K562 (cell line): ENCODE results near the gene FAM120C. TPM values are rescaled to one million over a fixed set of nuclear protein-coding genes. Genes with fewer than 3 reads are reported as not detected.

Source experiments
- DNMT1 ChIP-seq: fragments of 450-650 bp; IDR thresholded peaks from 2 replicates; pipeline ENCODE4 v1.6.1; 2016; ENCODE audit warnings: antibody characterized with exemption, mild to moderate bottlenecking
- FOXK1 ChIP-seq: sonication (generic); formaldehyde crosslinking; IDR thresholded peaks from 2 replicates; pipeline ENCODE4 v1.8.0; 2022; ENCODE audit warnings: missing genetic modification reagents, mild to moderate bottlenecking, borderline replicate concordance
- FOXP1 ChIP-seq: sonication (generic); formaldehyde crosslinking; IDR thresholded peaks from 2 replicates; pipeline ENCODE4 v1.8.0; 2022; ENCODE audit warnings: mild to moderate bottlenecking, missing genetic modification reagents
- GABPB2 ChIP-seq: fragments of 250-450 bp; sonication (Bioruptor Pico); conservative IDR thresholded peaks from 2 replicates; pipeline ENCODE4 v1.5.1; 2021; ENCODE audit warnings: mild to moderate bottlenecking
- HLTF ChIP-seq: fragments of 450-650 bp; IDR thresholded peaks from 2 replicates; pipeline ENCODE4 v1.6.1; 2016
- HMGN3 ChIP-seq: IDR thresholded peaks from 2 replicates; pipeline ENCODE4 v1.6.1; 2011; ENCODE audit warnings: borderline replicate concordance, low read depth, mild to moderate bottlenecking, mixed read lengths, low read length; ENCODE audit not compliant: insufficient read length; ENCODE audit errors: extremely low read depth
- IRF2 ChIP-seq: sonication (generic); formaldehyde crosslinking; IDR thresholded peaks from 2 replicates; pipeline ENCODE4 v1.8.1; 2022; ENCODE audit warnings: mild to moderate bottlenecking, missing genetic modification reagents
- MTA3 ChIP-seq: fragments of 450-650 bp; formaldehyde crosslinking; IDR thresholded peaks from 2 replicates; pipeline ENCODE4 v1.6.1; 2017; ENCODE audit warnings: mild to moderate bottlenecking, borderline replicate concordance
- MYNN ChIP-seq, 2 experiments: sonication (generic); formaldehyde crosslinking in 1 of 2; IDR thresholded peaks; 2 replicates each; pipeline versions ENCODE4 v1.5.0 to v1.6.1; 2016 to 2020; ENCODE audit warnings: antibody characterized with exemption in 1 of 2, missing genetic modification reagents in 1 of 2
- NCOR1 ChIP-seq: fragments of 450-650 bp; IDR thresholded peaks from 2 replicates; pipeline ENCODE4 v1.6.1; 2016; ENCODE audit warnings: mild to moderate bottlenecking, moderate library complexity
- NFATC3 ChIP-seq: fragments of 450-650 bp; IDR thresholded peaks from 2 replicates; pipeline ENCODE4 v1.6.1; 2017; ENCODE audit warnings: mild to moderate bottlenecking
- NFRKB ChIP-seq: fragments of 450-650 bp; IDR thresholded peaks from 2 replicates; pipeline ENCODE4 v1.6.1; 2016; ENCODE audit warnings: low read depth
- NR2F6 ChIP-seq: fragments of 450-650 bp; formaldehyde crosslinking; IDR thresholded peaks from 2 replicates; pipeline ENCODE4 v1.4.0; 2020; ENCODE audit warnings: mild to moderate bottlenecking
- PHF21A ChIP-seq: fragments of 450-650 bp; IDR thresholded peaks from 2 replicates; pipeline ENCODE4 v1.6.1; 2017; ENCODE audit warnings: low read depth, borderline replicate concordance
- SMC3 ChIP-seq: conservative IDR thresholded peaks from 2 replicates; pipeline ENCODE4 v1.6.1; 2011; ENCODE audit warnings: low read depth, low read length, improper control_type of control experiment; ENCODE audit not compliant: insufficient read depth
- SRSF1 ChIP-seq: fragments of 200-400 bp; formaldehyde crosslinking; IDR thresholded peaks from 2 replicates; pipeline ENCODE4 v1.6.1; 2017; ENCODE audit warnings: mild to moderate bottlenecking, low read depth, low read length, moderate library complexity
- U2AF1 ChIP-seq: fragments of 200-400 bp; formaldehyde crosslinking; optimal IDR thresholded peaks from 2 replicates; pipeline ENCODE3; 2017; ENCODE audit warnings: mild to moderate bottlenecking, low read depth, low read length, moderate library complexity
- YBX1 ChIP-seq: fragments of 450-650 bp; IDR thresholded peaks from 2 replicates; pipeline ENCODE4 v1.7.1; 2016; ENCODE audit warnings: mild to moderate bottlenecking
- ZFX ChIP-seq: sonication (generic); formaldehyde crosslinking; IDR thresholded peaks from 2 replicates; pipeline ENCODE4 v1.8.0; 2022; ENCODE audit warnings: mild to moderate bottlenecking, missing genetic modification reagents, moderate library complexity
- ZNF146 ChIP-seq: IDR thresholded peaks from one replicate; pipeline ENCODE4 v1.6.1; 2018; ENCODE audit warnings: missing compliant biosample characterization; ENCODE audit not compliant: unreplicated experiment
- ZNF316 ChIP-seq: fragments of 450-650 bp; IDR thresholded peaks from 2 replicates; pipeline ENCODE4 v1.6.1; 2016
- ZNF717 ChIP-seq: fragments of 250-450 bp; sonication (Bioruptor Pico); IDR thresholded peaks from 2 replicates; pipeline ENCODE4 v1.5.0; 2021
- ZNF766 ChIP-seq: fragments of 200-800 bp; sonication (Bioruptor generic); conservative IDR thresholded peaks from 2 replicates; pipeline ENCODE4 v1.6.1; 2016; ENCODE audit warnings: missing genetic modification characterization, missing compliant biosample characterization
- polyA plus RNA-seq, 8 experiments: library from polyadenylated mRNA; depleted of rRNA in 4 of 8; stranded (reverse) in 5 of 8; unstranded in 3 of 8; fragments of >200 nt; fragmentation: Nextera tagmentation in 2 of 8; fragmentation: Illumina TruSeq in 1 of 8; extraction: Ambion mirVana in 2 of 8; extraction: Trizol in 1 of 8; gene quantifications; 2 replicates each; pipeline versions ENCODE4 v1.2.1 to v1.2.3, GENCODE V29; 2011 to 2014; ENCODE audit warnings: inconsistent platforms in 1 of 8, missing spikeins in 1 of 8
- total RNA-seq, 7 experiments: library from RNA; depleted of rRNA in 6 of 7; stranded (reverse); fragments of >200 nt in 6 of 7; fragmentation: Illumina TruSeq in 2 of 7; extraction: Trizol in 2 of 7; gene quantifications; 2 replicates each; pipeline versions ENCODE4 v1.2.1 to v1.2.3, GENCODE V29; 2011 to 2021; ENCODE audit warnings: low replicate concordance in 1 of 7
- TF ChIP-seq, protein P1 (sequence below): fragments of 450-650 bp; formaldehyde crosslinking; conservative IDR thresholded peaks from 2 replicates; pipeline ENCODE4 v1.4.0; 2022; ENCODE audit warnings: mild to moderate bottlenecking, missing genetic modification characterization
- TF ChIP-seq, protein P2 (sequence below): sonication (generic); formaldehyde crosslinking; IDR thresholded peaks from 2 replicates; pipeline ENCODE4 v1.8.1; 2022; ENCODE audit warnings: missing genetic modification reagents
- TF ChIP-seq, protein P3 (sequence below): fragments of 450-650 bp; IDR thresholded peaks from 2 replicates; pipeline ENCODE4 v1.7.1; 2018; ENCODE audit warnings: mild to moderate bottlenecking, low read depth; ENCODE audit not compliant: partially characterized antibody

FAM120C gene
- total and polyA plus RNA-seq, 9 of the 15 experiments (the other 6 are each of a cell fraction or from before 2014, with no cell fraction given) = 0.21 to 6.7 (median 2.1) TPM

GRCh38 chrX:54044126-54044876, 138.8 kb downstream of the FAM120C start, which contains the start of gene PHF8 (continued):
- peak; percentile 85 for TF ChIP-seq ZNF766 (CRISPR knock-in tag)
- no peak for TF ChIP-seq SMC3
- TF ChIP-seq YBX1 = no peak
- TF ChIP-seq NFRKB = peak; percentile 94
- TF ChIP-seq NR2F6 (CRISPR knock-in tag) = no peak
- TF ChIP-seq ZFX (CRISPR knock-in tag) = peak; percentile 100
- peak; percentile 75; the same call in 1 of the 2 replicates for TF ChIP-seq FOXP1 (CRISPR knock-in tag)
- no peak for TF ChIP-seq IRF2
- TF ChIP-seq NFATC3 = no peak
- TF ChIP-seq SRSF1 = no peak
- TF ChIP-seq NCOR1 = no peak
- TF ChIP-seq, protein P1, sequence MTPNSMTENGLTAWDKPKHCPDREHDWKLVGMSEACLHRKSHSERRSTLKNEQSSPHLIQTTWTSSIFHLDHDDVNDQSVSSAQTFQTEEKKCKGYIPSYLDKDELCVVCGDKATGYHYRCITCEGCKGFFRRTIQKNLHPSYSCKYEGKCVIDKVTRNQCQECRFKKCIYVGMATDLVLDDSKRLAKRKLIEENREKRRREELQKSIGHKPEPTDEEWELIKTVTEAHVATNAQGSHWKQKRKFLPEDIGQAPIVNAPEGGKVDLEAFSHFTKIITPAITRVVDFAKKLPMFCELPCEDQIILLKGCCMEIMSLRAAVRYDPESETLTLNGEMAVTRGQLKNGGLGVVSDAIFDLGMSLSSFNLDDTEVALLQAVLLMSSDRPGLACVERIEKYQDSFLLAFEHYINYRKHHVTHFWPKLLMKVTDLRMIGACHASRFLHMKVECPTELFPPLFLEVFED = no peak
- TF ChIP-seq, protein P2, sequence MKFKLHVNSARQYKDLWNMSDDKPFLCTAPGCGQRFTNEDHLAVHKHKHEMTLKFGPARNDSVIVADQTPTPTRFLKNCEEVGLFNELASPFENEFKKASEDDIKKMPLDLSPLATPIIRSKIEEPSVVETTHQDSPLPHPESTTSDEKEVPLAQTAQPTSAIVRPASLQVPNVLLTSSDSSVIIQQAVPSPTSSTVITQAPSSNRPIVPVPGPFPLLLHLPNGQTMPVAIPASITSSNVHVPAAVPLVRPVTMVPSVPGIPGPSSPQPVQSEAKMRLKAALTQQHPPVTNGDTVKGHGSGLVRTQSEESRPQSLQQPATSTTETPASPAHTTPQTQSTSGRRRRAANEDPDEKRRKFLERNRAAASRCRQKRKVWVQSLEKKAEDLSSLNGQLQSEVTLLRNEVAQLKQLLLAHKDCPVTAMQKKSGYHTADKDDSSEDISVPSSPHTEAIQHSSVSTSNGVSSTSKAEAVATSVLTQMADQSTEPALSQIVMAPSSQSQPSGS = no peak
- TF ChIP-seq U2AF1 = no peak
- 0 out of 2 replicates have a peak, but pooled peaks have one; percentile 1 for TF ChIP-seq ZNF316
- no peak for TF ChIP-seq MYNN (IDR thresholded peaks at IDR 0.05)
- no peak for TF ChIP-seq MYNN (CRISPR knock-in tag; IDR thresholded peaks at IDR 0.05)
- TF ChIP-seq DNMT1 = no peak
- no peak for TF ChIP-seq GABPB2 (CRISPR knock-in tag)
- no peak for TF ChIP-seq ZNF717
- peak; percentile 76; the same call in 1 of the 2 replicates for TF ChIP-seq HLTF
- TF ChIP-seq PHF21A = 0 out of 2 replicates have a peak, but pooled peaks have one; percentile 38
- peak; percentile 93; the same call in 1 of the 2 replicates for TF ChIP-seq FOXK1
- TF ChIP-seq MTA3 = 0 out of 2 replicates have a peak, but pooled peaks have one; percentile 48
- TF ChIP-seq, protein P3, sequence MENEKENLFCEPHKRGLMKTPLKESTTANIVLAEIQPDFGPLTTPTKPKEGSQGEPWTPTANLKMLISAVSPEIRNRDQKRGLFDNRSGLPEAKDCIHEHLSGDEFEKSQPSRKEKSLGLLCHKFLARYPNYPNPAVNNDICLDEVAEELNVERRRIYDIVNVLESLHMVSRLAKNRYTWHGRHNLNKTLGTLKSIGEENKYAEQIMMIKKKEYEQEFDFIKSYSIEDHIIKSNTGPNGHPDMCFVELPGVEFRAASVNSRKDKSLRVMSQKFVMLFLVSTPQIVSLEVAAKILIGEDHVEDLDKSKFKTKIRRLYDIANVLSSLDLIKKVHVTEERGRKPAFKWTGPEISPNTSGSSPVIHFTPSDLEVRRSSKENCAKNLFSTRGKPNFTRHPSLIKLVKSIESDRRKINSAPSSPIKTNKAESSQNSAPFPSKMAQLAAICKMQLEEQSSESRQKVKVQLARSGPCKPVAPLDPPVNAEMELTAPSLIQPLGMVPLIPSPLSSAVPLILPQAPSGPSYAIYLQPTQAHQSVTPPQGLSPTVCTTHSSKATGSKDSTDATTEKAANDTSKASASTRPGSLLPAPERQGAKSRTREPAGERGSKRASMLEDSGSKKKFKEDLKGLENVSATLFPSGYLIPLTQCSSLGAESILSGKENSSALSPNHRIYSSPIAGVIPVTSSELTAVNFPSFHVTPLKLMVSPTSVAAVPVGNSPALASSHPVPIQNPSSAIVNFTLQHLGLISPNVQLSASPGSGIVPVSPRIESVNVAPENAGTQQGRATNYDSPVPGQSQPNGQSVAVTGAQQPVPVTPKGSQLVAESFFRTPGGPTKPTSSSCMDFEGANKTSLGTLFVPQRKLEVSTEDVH = peak; percentile 63
- peak; percentile 64 for TF ChIP-seq HMGN3
- TF ChIP-seq ZNF146 (CRISPR knock-in tag) = no peak
